ENCODE data around the gene F8. TPM values are rescaled to one million over a fixed set of nuclear protein-coding genes. Genes with fewer than 3 reads are reported as not detected.

Gene F8
- total RNA-seq, 1 donor from 2014 or later, result 3.5 TPM

DNA sequence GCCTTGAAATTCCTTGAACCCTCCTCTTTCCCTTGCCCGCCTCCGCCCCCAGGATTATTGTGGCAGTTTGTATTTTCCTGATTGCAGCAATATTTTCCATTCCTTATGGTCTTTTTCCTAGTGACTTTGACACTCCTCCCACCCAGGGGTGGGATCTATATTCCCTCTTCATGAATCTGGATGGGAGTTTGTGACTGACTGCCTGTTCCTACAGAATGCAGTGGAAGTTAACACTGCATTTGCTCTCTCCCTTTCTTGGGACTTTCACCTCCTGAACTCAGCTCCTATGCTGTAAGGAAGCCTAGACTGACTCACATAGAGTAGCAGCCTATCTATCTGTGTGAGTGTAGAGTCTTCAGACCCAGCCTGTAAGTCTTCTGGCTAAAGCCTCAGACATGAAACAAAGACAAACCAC, 6.4 kb upstream of the F8 start:
- Mint-ChIP-seq H3K9me3 (ENCODE audit: low read depth) (peaks cover 3% of the 10 kb centered on the region), H3K4me3 (ENCODE audit: unreplicated experiment) (peak overlapping the region; percentile 1), H3K4me1 (ENCODE audit: low read depth) (peaks cover 11% of the 10 kb centered on the region), H3K27me3 (ENCODE audit: low read depth) (no peaks in the 10 kb centered on the region), H3K27ac (ENCODE audit: unreplicated experiment) (peak overlapping the region; percentile 14), H3K36me3 (ENCODE audit: low read depth) (no peaks in the 10 kb centered on the region)
- DNase-seq (ENCODE audit: low spot score), result no peak
- TF ChIP-seq, protein P1, sequence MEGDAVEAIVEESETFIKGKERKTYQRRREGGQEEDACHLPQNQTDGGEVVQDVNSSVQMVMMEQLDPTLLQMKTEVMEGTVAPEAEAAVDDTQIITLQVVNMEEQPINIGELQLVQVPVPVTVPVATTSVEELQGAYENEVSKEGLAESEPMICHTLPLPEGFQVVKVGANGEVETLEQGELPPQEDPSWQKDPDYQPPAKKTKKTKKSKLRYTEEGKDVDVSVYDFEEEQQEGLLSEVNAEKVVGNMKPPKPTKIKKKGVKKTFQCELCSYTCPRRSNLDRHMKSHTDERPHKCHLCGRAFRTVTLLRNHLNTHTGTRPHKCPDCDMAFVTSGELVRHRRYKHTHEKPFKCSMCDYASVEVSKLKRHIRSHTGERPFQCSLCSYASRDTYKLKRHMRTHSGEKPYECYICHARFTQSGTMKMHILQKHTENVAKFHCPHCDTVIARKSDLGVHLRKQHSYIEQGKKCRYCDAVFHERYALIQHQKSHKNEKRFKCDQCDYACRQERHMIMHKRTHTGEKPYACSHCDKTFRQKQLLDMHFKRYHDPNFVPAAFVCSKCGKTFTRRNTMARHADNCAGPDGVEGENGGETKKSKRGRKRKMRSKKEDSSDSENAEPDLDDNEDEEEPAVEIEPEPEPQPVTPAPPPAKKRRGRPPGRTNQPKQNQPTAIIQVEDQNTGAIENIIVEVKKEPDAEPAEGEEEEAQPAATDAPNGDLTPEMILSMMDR (IDR thresholded peaks at IDR 0.05), result no peak

DNA sequence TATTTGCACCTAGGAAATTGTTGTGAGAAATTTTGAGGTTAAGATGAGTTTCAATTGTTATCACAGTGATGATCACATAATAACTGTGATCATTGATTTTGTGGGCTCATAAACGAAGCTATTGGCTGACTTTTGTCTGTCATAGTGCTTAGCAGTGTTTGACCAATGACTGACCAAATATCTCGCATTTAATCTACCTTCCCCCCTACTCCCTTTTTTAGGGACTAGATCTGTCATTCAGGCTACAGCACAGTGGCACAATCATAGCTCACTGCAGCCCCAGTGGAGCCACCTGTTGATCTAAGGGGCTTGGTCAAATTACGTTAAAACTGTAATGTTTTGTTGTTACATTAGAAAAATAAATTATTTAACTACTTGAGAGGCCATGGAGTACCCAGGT, 5.6 kb upstream of the F8 start:
- no peaks in the 10 kb centered on the region for H3K27me3 Mint-ChIP-seq (ENCODE audit: low read depth)
- peak overlapping the region; percentile 79 for H3K4me3 Mint-ChIP-seq (ENCODE audit: unreplicated experiment)
- no peak for DNase-seq (ENCODE audit: low spot score)
- peaks cover 5% of the 10 kb centered on the region for H3K9me3 Mint-ChIP-seq (ENCODE audit: low read depth)
- peaks cover 11% of the 10 kb centered on the region for H3K4me1 Mint-ChIP-seq (ENCODE audit: low read depth)
- peak overlapping the region; percentile 92 for H3K27ac Mint-ChIP-seq (ENCODE audit: unreplicated experiment)
- TF ChIP-seq, protein P1 (IDR thresholded peaks at IDR 0.05), result no peak
- no peaks in the 10 kb centered on the region for H3K36me3 Mint-ChIP-seq (ENCODE audit: low read depth)

DNA sequence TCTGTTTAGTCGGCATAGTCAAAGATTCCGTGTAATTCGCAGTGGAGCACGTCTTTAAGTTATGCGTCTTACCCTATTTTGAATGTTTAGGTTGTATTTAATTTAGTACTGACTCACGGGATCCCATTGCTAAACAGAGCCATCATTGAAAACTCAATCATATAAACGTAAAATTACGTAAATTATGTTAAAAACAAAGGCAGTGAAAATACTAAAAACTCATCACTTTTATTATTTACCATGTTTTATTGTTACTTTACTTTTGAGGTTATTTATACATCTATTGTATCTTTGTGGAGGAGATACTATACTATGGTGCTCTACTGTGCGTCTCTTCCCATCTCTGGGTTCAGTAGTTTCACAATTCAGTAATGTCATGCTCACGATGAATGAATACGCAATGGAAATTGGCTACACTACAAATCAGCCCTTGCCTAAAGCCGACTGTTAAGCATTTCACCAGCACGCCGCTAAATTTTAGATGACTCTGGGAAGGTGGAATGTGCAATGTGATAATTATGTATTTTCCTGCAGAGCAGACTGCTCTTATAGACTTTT, 5.1 kb upstream of the F8 start:
- Mint-ChIP-seq H3K4me3 (ENCODE audit: unreplicated experiment) (peak overlapping the region; percentile 79), H3K4me1 (ENCODE audit: low read depth) (peaks cover 11% of the 10 kb centered on the region), H3K9me3 (ENCODE audit: low read depth) (peaks cover 5% of the 10 kb centered on the region), H3K27ac (ENCODE audit: unreplicated experiment) (peak overlapping the region; percentile 92), H3K36me3 (ENCODE audit: low read depth) (no peaks in the 10 kb centered on the region), H3K27me3 (ENCODE audit: low read depth) (no peaks in the 10 kb centered on the region)
- no peak for DNase-seq (ENCODE audit: low spot score)
- TF ChIP-seq, protein P1 (IDR thresholded peaks at IDR 0.05), result no peak

DNA sequence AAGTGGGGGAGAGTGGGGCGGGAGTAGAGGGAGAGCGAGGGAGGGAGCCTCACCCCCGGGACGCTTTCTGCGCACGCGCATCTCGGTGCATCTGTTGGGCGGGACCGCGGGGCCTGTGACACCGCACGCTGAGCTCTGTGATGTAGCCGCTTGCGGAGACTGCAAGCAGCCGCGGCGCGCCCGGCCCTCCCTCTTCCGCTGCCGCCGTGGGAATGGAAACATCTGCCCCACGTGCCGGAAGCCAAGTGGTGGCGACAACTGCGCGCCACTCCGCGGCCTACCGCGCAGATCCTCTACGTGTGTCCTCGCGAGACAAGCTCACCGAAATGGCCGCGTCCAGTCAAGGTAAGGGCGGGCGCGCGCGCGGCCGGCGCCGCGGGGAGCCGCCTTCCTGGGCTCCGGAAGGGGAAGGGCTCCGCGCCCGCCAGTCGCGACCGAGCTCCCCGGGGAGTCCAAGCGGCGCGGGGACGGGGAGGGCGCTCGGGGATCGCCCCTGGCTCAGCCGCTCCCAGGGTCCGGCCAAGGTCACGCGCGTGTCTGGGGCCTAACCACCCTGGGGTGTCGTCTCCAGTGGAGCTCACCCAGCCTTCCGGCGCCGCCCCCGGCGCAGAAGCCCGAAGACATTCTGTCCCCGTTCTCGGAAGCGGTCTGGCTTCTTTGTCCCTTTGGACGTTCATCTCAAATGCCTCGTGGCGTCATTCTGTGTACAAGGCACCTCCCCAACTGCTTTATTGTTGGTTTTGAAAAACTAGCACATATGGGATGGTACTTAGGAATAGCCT, 4.4 kb upstream of the F8 start, which contains the start of gene FUNDC2:
FUNDC2 (plus strand) TSS at position 118 of the 782 bp plus-strand sequence; CDS start at position 213, 95 bp downstream.
- Mint-ChIP-seq H3K36me3 (ENCODE audit: low read depth) (no peaks in the 10 kb centered on the region), H3K27ac (ENCODE audit: unreplicated experiment) (peak within 1 kb of the TSS; percentile 97), H3K9me3 (ENCODE audit: low read depth) (peaks cover 5% of the 10 kb centered on the region), H3K27me3 (ENCODE audit: low read depth) (no peaks in the 10 kb centered on the region), H3K4me3 (ENCODE audit: unreplicated experiment) (peak within 1 kb of the TSS; percentile 79), H3K4me1 (ENCODE audit: low read depth) (peaks cover 11% of the 10 kb centered on the region)
- TF ChIP-seq, protein P1 (IDR thresholded peaks at IDR 0.05), result no peak
- DNase-seq (ENCODE audit: low spot score), result peak; percentile 98

DNA sequence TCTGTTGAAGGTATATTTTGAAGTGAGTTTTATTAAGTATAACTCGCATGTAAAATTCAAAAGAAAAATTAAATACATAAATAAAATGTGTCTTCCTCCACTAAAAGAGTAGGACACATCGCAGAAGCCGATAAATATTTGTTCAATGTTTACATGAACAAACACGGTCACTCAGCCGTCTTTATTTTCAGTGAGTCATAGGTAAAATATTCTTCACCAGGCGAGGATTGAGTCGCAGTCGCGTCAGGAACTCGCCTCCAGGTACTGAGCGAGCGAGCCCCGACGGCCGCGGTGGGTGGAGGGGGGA, 3.9 kb upstream of the F8 start:
- no peaks in the 10 kb centered on the region for H3K27me3 Mint-ChIP-seq (ENCODE audit: low read depth)
- TF ChIP-seq, protein P1 (IDR thresholded peaks at IDR 0.05), result no peak
- H3K36me3 Mint-ChIP-seq (ENCODE audit: low read depth), result no peaks in the 10 kb centered on the region
- peak overlapping the region; percentile 79 for H3K4me3 Mint-ChIP-seq (ENCODE audit: unreplicated experiment)
- H3K4me1 Mint-ChIP-seq (ENCODE audit: low read depth), result peaks cover 11% of the 10 kb centered on the region
- peaks cover 5% of the 10 kb centered on the region for H3K9me3 Mint-ChIP-seq (ENCODE audit: low read depth)
- peak overlapping the region; percentile 97 for H3K27ac Mint-ChIP-seq (ENCODE audit: unreplicated experiment)
- DNase-seq (ENCODE audit: low spot score), result no peak
